Endothelial cell of umbilical vein (primary cell): Measurements from ENCODE around the gene SIGLEC7. TPM values are rescaled to one million over a fixed set of nuclear protein-coding genes. Genes with fewer than 3 reads are reported as not detected.

ENCODE experiments used
- BruUV-seq: library from RNA; stranded (reverse); fragments of 400-500 nt; replicated peaks from 2 replicates; lab custom pipeline; 2021; lab: Mats Ljungman, UMichigan
- CTCF ChIA-PET: fragments of 300-600, 350-600 bp; sonication (Branson Sonifier 250); formaldehyde crosslinking; loops from one replicate; lab custom pipeline; 2021; ENCODE audit warnings: antibody characterized with exemption, inconsistent platforms; lab: Charles Lee
- POLR2A ChIA-PET: fragments of 300-600, 350-600 bp; sonication (Branson Sonifier 250); formaldehyde crosslinking; loops from one replicate; lab custom pipeline; 2021; ENCODE audit warnings: antibody characterized with exemption, inconsistent platforms; lab: Charles Lee
- DNase-seq: peaks from one replicate; pipeline ENCODE4 v3.0.0-alpha.2; 2011; ENCODE audit warnings: low read depth, low spot score
- FAIRE-seq: peaks from 2 replicates; lab custom pipeline; 2011; peaks lifted over from hg19 to GRCh38; lab: Jason Lieb, UNC
- H2AFZ ChIP-seq: 2 replicates; pipeline ENCODE4 v1.6.0; 2012; ENCODE audit warnings: low read depth, low read length, control low read depth, inconsistent platforms
- H3K27ac ChIP-seq: 2 replicates; pipeline ENCODE4 v1.5.1; 2011; ENCODE audit warnings: low read depth, mild to moderate bottlenecking, control low read depth, low read length, moderate library complexity; ENCODE audit not compliant: insufficient read depth
- H3K27me3 ChIP-seq, 2 experiments: 2 replicates each; pipeline versions ENCODE4 v1.6.0 to v1.6.1; 2011; ENCODE audit warnings: low read length in 2 of 2, mixed read lengths in 1 of 2; ENCODE audit not compliant: control insufficient read depth in 2 of 2, insufficient read depth in 2 of 2
- H3K36me3 ChIP-seq, 2 experiments: 2 replicates in 1 of 2; 3 replicates in 1 of 2; pipeline ENCODE4 v1.5.1; 2011; ENCODE audit warnings: low read length in 2 of 2, mild to moderate bottlenecking in 1 of 2, moderate library complexity in 1 of 2; ENCODE audit not compliant: control insufficient read depth in 2 of 2, insufficient read depth in 2 of 2; ENCODE audit errors: extremely low read depth in 1 of 2
- H3K4me1 ChIP-seq: 3 replicates; pipeline ENCODE4 v1.5.1; 2011; ENCODE audit warnings: mild to moderate bottlenecking, low read length; ENCODE audit not compliant: control insufficient read depth, insufficient read depth; ENCODE audit errors: extremely low read depth
- H3K4me2 ChIP-seq: 2 replicates; pipeline ENCODE4 v1.6.1; 2011; ENCODE audit warnings: low read length, control low read depth, mixed read lengths; ENCODE audit not compliant: insufficient read depth
- H3K4me3 ChIP-seq, 3 experiments: fragments of 200-600 bp in 1 of 3; sonication (generic), shearing (Covaris generic) in 1 of 3; replicated peaks in 1 of 3; 2 replicates each; pipeline ENCODE4 v1.5.1; 2011 to 2016; ENCODE audit warnings: control low read depth in 3 of 3, low read length in 3 of 3, mild to moderate bottlenecking in 2 of 3, inconsistent platforms in 1 of 3, low read depth in 1 of 3, moderate library complexity in 1 of 3; ENCODE audit not compliant: insufficient read depth in 1 of 3
- H3K79me2 ChIP-seq: 2 replicates; pipeline ENCODE4 v1.6.0; 2012; ENCODE audit warnings: low read length, inconsistent platforms; ENCODE audit not compliant: control insufficient read depth, insufficient read depth
- H3K9ac ChIP-seq: replicated peaks from 2 replicates; pipeline ENCODE3; 2011; ENCODE audit warnings: low read length, control low read depth; ENCODE audit not compliant: insufficient read depth; ENCODE audit errors: extremely low read depth
- H3K9me1 ChIP-seq: replicated peaks from 3 replicates; pipeline ENCODE4 v1.6.0; 2011; ENCODE audit warnings: mild to moderate bottlenecking, low read length; ENCODE audit not compliant: control insufficient read depth, insufficient read depth; ENCODE audit errors: extremely low read depth
- H3K9me3 ChIP-seq: replicated peaks from 2 replicates; pipeline ENCODE4 v1.5.1; 2012; ENCODE audit warnings: low read length, inconsistent platforms; ENCODE audit not compliant: control insufficient read depth, insufficient read depth
- H4K20me1 ChIP-seq: replicated peaks from 2 replicates; pipeline ENCODE3; 2011; ENCODE audit warnings: mild to moderate bottlenecking, low read length; ENCODE audit not compliant: control insufficient read depth, insufficient read depth; ENCODE audit errors: extremely low read depth
- CTCF ChIP-seq, 2 donors: IDR thresholded peaks; 1 replicate in 1 of 2; 2 replicates in 1 of 2; pipeline ENCODE4 v1.5.1; 2011; ENCODE audit warnings: low read length in 2 of 2, mild to moderate bottlenecking in 2 of 2, moderate library complexity in 2 of 2, control low read depth in 1 of 2, inconsistent platforms in 1 of 2, low read depth in 1 of 2; ENCODE audit not compliant: insufficient read depth in 1 of 2; ENCODE audit errors: extremely low read depth in 1 of 2
- EZH2 ChIP-seq: IDR thresholded peaks from 2 replicates; pipeline ENCODE4 v1.6.1; 2012; ENCODE audit warnings: borderline replicate concordance, low read depth, mild to moderate bottlenecking, moderate library complexity, low read length, inconsistent platforms; ENCODE audit not compliant: severe bottlenecking
- FOS ChIP-seq: IDR thresholded peaks from 2 replicates; pipeline ENCODE4 v1.6.1; 2011; ENCODE audit warnings: mild to moderate bottlenecking, low read length, moderate library complexity, borderline replicate concordance; ENCODE audit not compliant: insufficient read depth
- GATA2 ChIP-seq: IDR thresholded peaks from 2 replicates; pipeline ENCODE4 v1.7.0; 2011; ENCODE audit warnings: low read depth, mild to moderate bottlenecking, moderate library complexity, mixed read lengths, low read length; ENCODE audit not compliant: insufficient read length, insufficient read depth
- JUN ChIP-seq: IDR thresholded peaks from 2 replicates; pipeline ENCODE4 v1.6.1; 2011; ENCODE audit warnings: borderline replicate concordance, low read depth; ENCODE audit not compliant: insufficient read length, insufficient read depth
- MAX ChIP-seq: IDR thresholded peaks from 2 replicates; pipeline ENCODE4 v1.6.1; 2011; ENCODE audit not compliant: insufficient read depth, insufficient read length
- MYC ChIP-seq: IDR thresholded peaks from one replicate; pipeline ENCODE4 v1.6.1; 2011; ENCODE audit warnings: mild to moderate bottlenecking, low read depth, low read length
- POLR2A ChIP-seq: IDR thresholded peaks from 2 replicates; pipeline ENCODE4 v1.6.1; 2012; ENCODE audit warnings: low read depth, mild to moderate bottlenecking, control low read depth, low read length
- POLR2AphosphoS5 ChIP-seq: IDR thresholded peaks from 2 replicates; pipeline ENCODE4 v1.6.1; 2012; ENCODE audit warnings: low read depth, mild to moderate bottlenecking, control low read depth, low read length, moderate library complexity; ENCODE audit not compliant: insufficient read depth
- dilution Hi-C: fragments of 300-500 bp; cut with MboI; formaldehyde crosslinking; loops from one replicate; pipeline ENCODE4 v1.15.0; 2019; ENCODE audit warnings: low sequenced_read_pairs; ENCODE audit not compliant: extremely low pct_ligation_motif_present
- intact Hi-C: fragments of 100-400 bp; cut with micrococcal nuclease; formaldehyde crosslinking; loops from one replicate; pipeline ENCODE4 v1.10.0; 2022
- polyA plus RNA-seq, 4 experiments: library from polyadenylated mRNA; depleted of rRNA in 3 of 4; stranded (reverse) in 3 of 4; unstranded in 1 of 4; fragments of >200 nt; gene quantifications; 2 replicates each; pipeline versions ENCODE4 v1.2.1 to v1.2.3, GENCODE V29; 2011 to 2012; ENCODE audit warnings: missing spikeins in 1 of 4
- total RNA-seq: library from RNA; stranded (reverse); gene quantifications from 2 replicates; pipeline ENCODE4 v1.2.3, GENCODE V29; 2021

Gene SIGLEC7
- total and polyA plus RNA-seq, 2 donors (not counting 3 experiments of a cell fraction or from before 2014, with no cell fraction given) = not detected

- TF ChIP-seq CTCF (IDR thresholded peaks at IDR 0.05; ENCODE audit: extremely low read depth in 1 of 2, insufficient read depth in 1 of 2, low read depth in 1 of 2, low read length in 2 of 2) (no peak), EZH2 (no peak), JUN (no peak), MAX (no peak), GATA2 (no peak), POLR2A (no peak), MYC (no peak), POLR2AphosphoS5 (no peak), FOS (no peak)
- ChIA-PET POLR2A (no interaction called here), CTCF (no interaction called here)
- no peaks in the 10 kb centered on the region for H3K9me1 ChIP-seq
- H3K36me3 ChIP-seq = no peaks in the 10 kb centered on the region
- BruUV-seq = no TSS peak
- H3K27ac ChIP-seq = no peak overlapping the region
- no peak for DNase-seq
- no peak overlapping the region for H3K4me3 ChIP-seq
- no peak overlapping the region for H3K9ac ChIP-seq
- H3K79me2 ChIP-seq = no peaks in the 10 kb centered on the region
- H4K20me1 ChIP-seq = no peaks in the 10 kb centered on the region
- FAIRE-seq = no peak
- intact Hi-C loops (no loop called here), dilution Hi-C loops (no loop called here)
- H3K4me1 ChIP-seq = no peaks in the 10 kb centered on the region
- no peak overlapping the region for H2AFZ ChIP-seq
- H3K27me3 ChIP-seq = peaks cover 3 to 7% of the 10 kb centered on the region in 2 experiments
- H3K9me3 ChIP-seq = no peaks in the 10 kb centered on the region
- H3K4me2 ChIP-seq = no peak overlapping the region
These were observed 25.3 kb upstream of the SIGLEC7 start for GRCh38 chr19:51116736-51117286.
